ENCODE measurements around the gene ZFP1.

- TF ChIP-seq CTCF (IDR thresholded peaks at IDR 0.05) (no peak), POLR2A (IDR thresholded peaks at IDR 0.05) (no peak)
These were observed 48.5 kb downstream of the ZFP1 start for GRCh38 chr16:75196836-75197235.
